Psoas muscle (tissue), 8 donors: ENCODE measurements around the gene FOXP1. TPM values are rescaled to one million over a fixed set of nuclear protein-coding genes. Genes with fewer than 3 reads are reported as not detected.

ENCODE experiments used
- ATAC-seq, 4 donors: fragments of 200-7000 bp; cut with Tn5 transposase; one replicate each; pipeline ENCODE4 v1.9.1; 2020; ENCODE audit warnings: moderate library complexity in 3 of 4, mild to moderate bottlenecking in 2 of 4
- DNase-seq, 2 donors: peaks; one replicate each; pipeline ENCODE4 v3.0.0-alpha.2; 2020
- H3K27ac ChIP-seq: fragments of 200-600 bp; one replicate; pipeline ENCODE4 v1.8.0; 2022
- H3K27me3 ChIP-seq, 3 donors: fragments of 200-600 bp in 1 of 3; one replicate each; pipeline versions ENCODE4 v1.6.1 to v1.8.0; 2013 to 2022; ENCODE audit warnings: low read length in 2 of 3, mild to moderate bottlenecking in 2 of 3, moderate library complexity in 1 of 3; ENCODE audit not compliant: insufficient read depth in 3 of 3
- H3K36me3 ChIP-seq, 2 donors: fragments of 200-600 bp in 1 of 2; one replicate each; pipeline versions ENCODE4 v1.6.1 to v1.8.0; 2013 to 2022; ENCODE audit warnings: low read depth in 1 of 2, mild to moderate bottlenecking in 1 of 2, moderate library complexity in 1 of 2; ENCODE audit not compliant: insufficient read depth in 1 of 2
- H3K4me1 ChIP-seq: fragments of 200-600 bp; one replicate; pipeline ENCODE4 v1.8.0; 2022
- H3K4me3 ChIP-seq: fragments of 200-600 bp; one replicate; pipeline ENCODE4 v1.8.0; 2022; ENCODE audit warnings: mild to moderate bottlenecking
- H3K9me3 ChIP-seq: fragments of 200-600 bp; one replicate; pipeline ENCODE4 v1.8.0; 2022
- WGBS, 3 donors: extraction: QIAGEN DNeasy Blood & Tissue Kit; methylation state at CpG; one replicate each; pipeline versions ENCODE4 v1.1.6 to v1.1.7; 2013; 5-methylcytosine and 5-hydroxymethylcytosine counted together
- intact Hi-C, 2 donors: fragments of 100-400 bp; cut with DNase I; formaldehyde crosslinking; loops; one replicate each; pipeline versions ENCODE4 v1.11.0 to v1.14.2; 2022
- polyA plus RNA-seq, 3 donors: library from polyadenylated mRNA; stranded (reverse); fragments of 200-250 nt; gene quantifications; one replicate each; pipeline ENCODE4 v1.2.3, GENCODE V29; 2013
- total RNA-seq, 4 donors: library from RNA; stranded (reverse); fragmentation: NEBNext Ultra II Directional in 2 of 4; extraction: Animal tissue kit (Norgen Biotek cat#: 25700) in 2 of 4; gene quantifications; one replicate each; pipeline versions ENCODE4 v1.2.1 to v1.2.4, GENCODE V29; 2021 to 2023
- TF ChIP-seq, protein P1 (sequence below): fragments of 200-600 bp; IDR thresholded peaks from one replicate; pipeline ENCODE4 v1.8.0; 2022; ENCODE audit warnings: antibody characterized with exemption
- donor health status: healthy with polysubstance abuse.
- donor health status: DM: no; HTN: no; CAD: no; lungs with moderate emphysema.
- donor health status: Bipolar disorder and iron deficiency.
- donor health status: healthy.
- donor health status: DM: yes; HTN: yes; CAD: no.
- donor health status: DM: no; HTN: no; CAD: no.
- donor health status: DM: no; HTN: no; CAD: no.
- donor health status: DM: yes; HTN: yes; CAD: no.

The FOXP1 gene
- total and polyA plus RNA-seq, 7 donors, result 2.6 to 26.4 (median 15.4) TPM

DNA sequence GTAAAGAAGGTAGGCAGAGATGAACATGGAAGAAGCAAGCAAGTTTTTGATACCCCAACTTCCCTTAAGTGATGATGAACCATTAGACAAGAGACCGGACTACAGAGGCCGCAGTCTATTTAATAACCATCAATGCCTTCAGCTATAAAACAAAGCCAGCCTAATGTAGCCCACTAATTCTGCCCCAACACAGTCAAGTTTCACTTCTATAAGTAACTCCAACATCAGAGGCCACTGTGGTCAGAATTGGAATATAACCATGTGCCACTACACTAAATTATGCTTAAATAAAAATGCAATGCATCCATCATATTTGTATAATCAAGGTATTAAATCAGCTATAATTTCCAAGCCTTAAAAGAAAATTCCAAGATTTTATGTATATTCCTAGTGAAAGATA, 234.7 kb downstream of the FOXP1 start:
- Histone ChIP-seq H3K9me3 (no peaks in the 10 kb centered on the region), H3K36me3 (no peaks in the 10 kb centered on the region), H3K4me3 (no peak overlapping the region), H3K4me1 (no peaks in the 10 kb centered on the region), H3K27ac (no peak overlapping the region), H3K27me3 (no peaks in the 10 kb centered on the region)
- 93 to 100% (median 96%) methylated on average over 2 of the region's 2 CpGs for WGBS, 3 donors
- TF ChIP-seq, protein P1, sequence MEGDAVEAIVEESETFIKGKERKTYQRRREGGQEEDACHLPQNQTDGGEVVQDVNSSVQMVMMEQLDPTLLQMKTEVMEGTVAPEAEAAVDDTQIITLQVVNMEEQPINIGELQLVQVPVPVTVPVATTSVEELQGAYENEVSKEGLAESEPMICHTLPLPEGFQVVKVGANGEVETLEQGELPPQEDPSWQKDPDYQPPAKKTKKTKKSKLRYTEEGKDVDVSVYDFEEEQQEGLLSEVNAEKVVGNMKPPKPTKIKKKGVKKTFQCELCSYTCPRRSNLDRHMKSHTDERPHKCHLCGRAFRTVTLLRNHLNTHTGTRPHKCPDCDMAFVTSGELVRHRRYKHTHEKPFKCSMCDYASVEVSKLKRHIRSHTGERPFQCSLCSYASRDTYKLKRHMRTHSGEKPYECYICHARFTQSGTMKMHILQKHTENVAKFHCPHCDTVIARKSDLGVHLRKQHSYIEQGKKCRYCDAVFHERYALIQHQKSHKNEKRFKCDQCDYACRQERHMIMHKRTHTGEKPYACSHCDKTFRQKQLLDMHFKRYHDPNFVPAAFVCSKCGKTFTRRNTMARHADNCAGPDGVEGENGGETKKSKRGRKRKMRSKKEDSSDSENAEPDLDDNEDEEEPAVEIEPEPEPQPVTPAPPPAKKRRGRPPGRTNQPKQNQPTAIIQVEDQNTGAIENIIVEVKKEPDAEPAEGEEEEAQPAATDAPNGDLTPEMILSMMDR, result no peak
- DNase-seq, result no peak
- no peak for ATAC-seq
- intact Hi-C loops, result no loop called here

DNA sequence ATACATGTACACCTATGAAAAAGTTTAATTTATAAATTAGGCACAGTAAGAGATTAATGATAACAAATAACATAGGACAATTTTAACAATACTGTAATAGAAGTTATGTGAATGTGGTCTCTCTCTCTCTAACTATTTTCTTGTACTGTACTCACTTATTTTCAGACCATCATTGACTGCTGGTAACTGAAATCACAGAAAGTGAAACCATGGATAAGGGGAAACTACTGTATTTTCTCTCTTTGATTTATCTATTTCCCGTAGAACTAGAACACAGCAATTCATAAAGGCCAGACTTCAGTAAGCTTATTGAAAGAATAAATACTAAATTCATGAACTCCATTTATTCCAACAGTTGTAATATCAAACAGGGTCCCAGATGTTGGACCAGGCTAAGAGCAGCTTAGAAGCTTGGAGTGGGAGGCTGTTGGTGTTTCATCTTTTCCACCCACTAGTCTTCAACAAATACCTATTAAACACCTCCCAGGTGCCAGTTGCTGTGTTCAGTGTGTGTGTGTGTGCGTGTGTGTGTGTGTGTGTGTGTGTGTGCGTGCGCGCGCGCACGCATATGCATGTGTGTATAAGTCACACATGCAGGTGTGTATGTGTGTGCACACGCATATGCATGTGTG, 235.4 kb downstream of the FOXP1 start:
- no peak for ATAC-seq
- DNase-seq, result no peak
- TF ChIP-seq, protein P1, result no peak
- Histone ChIP-seq H3K27me3 (no peaks in the 10 kb centered on the region), H3K27ac (no peak overlapping the region), H3K4me3 (no peak overlapping the region), H3K36me3 (no peaks in the 10 kb centered on the region), H3K4me1 (no peaks in the 10 kb centered on the region), H3K9me3 (no peaks in the 10 kb centered on the region)
- WGBS, 3 donors, result 86 to 90% (median 90%) methylated on average over 9 of the region's 9 CpGs
- intact Hi-C loops, result no loop called here

DNA sequence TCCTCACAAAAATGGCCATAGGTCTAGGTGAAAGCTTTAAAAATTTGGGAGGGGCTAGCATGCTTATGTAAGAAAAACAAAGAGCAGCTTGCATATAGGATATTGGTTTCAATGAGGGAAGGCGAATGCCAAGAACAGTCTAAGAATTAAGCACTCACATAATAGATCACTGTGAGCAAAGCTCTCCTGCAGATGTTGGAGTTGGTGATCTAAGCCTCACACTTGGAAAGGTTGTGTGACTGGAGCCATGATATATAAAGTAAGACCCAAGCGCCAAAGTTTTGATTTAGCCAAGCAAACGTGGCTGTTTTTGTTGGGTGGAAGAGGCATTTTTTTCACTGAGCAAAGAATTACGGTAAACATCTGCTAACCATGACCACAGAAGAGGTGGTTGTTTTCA, 237.5 kb downstream of the FOXP1 start:
- Histone ChIP-seq H3K27me3 (no peaks in the 10 kb centered on the region), H3K4me3 (no peak overlapping the region), H3K9me3 (peaks cover 7% of the 10 kb centered on the region), H3K27ac (no peak overlapping the region), H3K36me3 (no peaks in the 10 kb centered on the region), H3K4me1 (no peaks in the 10 kb centered on the region)
- no peak for ATAC-seq
- intact Hi-C loops, result no loop called here
- no peak for DNase-seq
- 87 to 91% (median 90%) methylated on average over 4 of the region's 4 CpGs for WGBS, 3 donors
- TF ChIP-seq, protein P1, result no peak

DNA sequence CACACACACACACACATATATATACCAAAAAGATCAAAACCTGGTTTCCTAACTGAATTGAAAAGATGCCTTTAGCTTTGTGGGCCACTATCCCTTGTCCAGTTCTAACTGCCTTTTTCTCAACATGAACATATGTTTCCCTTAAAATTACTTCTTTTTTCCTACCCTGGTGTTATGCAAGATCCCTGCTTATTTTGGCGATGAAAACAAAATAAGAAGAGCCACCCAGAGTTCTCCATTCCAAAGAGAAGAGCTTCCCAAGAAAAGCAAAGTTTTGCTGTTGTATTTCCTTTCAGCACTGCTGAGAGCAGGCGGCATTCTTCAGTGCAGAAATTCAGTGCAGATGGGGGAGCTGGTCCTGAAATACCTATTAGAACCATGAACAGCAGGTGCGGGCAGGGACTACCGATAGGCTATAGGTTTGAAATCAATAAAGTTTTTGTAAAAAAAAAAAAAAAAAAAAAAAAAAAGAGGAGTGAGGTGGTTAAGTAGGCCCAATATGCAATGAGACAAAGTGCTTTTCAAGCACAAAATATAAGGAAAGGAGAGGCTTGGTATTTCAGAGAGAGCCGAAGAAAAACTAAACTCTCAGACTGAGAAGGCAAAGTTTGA, 238.0 kb downstream of the FOXP1 start:
- Histone ChIP-seq H3K4me3 (no peak overlapping the region), H3K27ac (no peak overlapping the region), H3K36me3 (no peaks in the 10 kb centered on the region), H3K4me1 (no peaks in the 10 kb centered on the region), H3K27me3 (no peaks in the 10 kb centered on the region), H3K9me3 (peaks cover 9% of the 10 kb centered on the region)
- intact Hi-C loops, result no loop called here
- TF ChIP-seq, protein P1, result no peak
- ATAC-seq, result no peak
- no peak for DNase-seq
- WGBS, 3 donors, result 92 to 97% (median 95%) methylated on average over 5 of the region's 5 CpGs

DNA sequence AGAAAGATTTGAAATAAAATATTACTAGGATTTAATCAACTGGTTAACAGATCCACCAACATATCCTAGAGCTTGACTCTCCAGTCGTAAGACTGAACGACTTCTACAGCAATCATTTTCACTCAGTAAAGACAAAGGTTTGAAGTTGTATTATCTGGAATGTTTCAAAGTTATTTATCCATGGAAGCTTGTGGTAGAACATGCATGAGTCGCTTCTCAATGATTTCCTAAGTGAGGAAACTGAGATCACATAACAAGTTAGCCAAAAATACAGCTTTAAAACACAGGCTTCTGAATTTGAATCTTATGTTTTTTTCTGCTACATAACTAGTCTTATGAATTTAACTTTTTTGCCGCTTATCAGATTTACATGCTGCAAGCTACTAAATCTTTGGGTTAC, 241.8 kb downstream of the FOXP1 start:
- Histone ChIP-seq H3K27me3 (no peaks in the 10 kb centered on the region), H3K9me3 (peaks cover 9% of the 10 kb centered on the region), H3K27ac (no peak overlapping the region), H3K4me3 (no peak overlapping the region), H3K36me3 (no peaks in the 10 kb centered on the region), H3K4me1 (no peaks in the 10 kb centered on the region)
- WGBS, 3 donors, result 71 to 95% (median 80%) methylated on average over 4 of the region's 4 CpGs
- intact Hi-C loops, result no loop called here
- DNase-seq (no peak), ATAC-seq (no peak)
- TF ChIP-seq, protein P1, result no peak
